Left lung (tissue), 10 donors: ENCODE data around the gene SSC4D. TPM values are rescaled to one million over a fixed set of nuclear protein-coding genes. Genes with fewer than 3 reads are reported as not detected.
"Not testable (repeated sequence)": the region's sequence is repeated elsewhere in the genome, so short reads cannot be mapped to it uniquely, and the experiment has no call there.

Experiments
- ATAC-seq: fragments of 200-7000 bp; cut with Tn5 transposase; one replicate; pipeline ENCODE4 v1.9.1; 2020; ENCODE audit warnings: moderate library complexity
- DNase-seq, 4 donors: peaks; one replicate each; pipeline ENCODE4 v3.0.0-alpha.2; 2013 to 2020
- H3K27ac ChIP-seq, 2 donors: fragments of 200-600 bp; sonication (generic) in 1 of 2; one replicate each; pipeline versions ENCODE4 v1.5.0 to v1.8.0; 2020 to 2021
- H3K27me3 ChIP-seq, 2 donors: fragments of 200-600 bp; sonication (generic) in 1 of 2; one replicate each; pipeline versions ENCODE4 v1.5.0 to v1.8.0; 2020 to 2021
- H3K36me3 ChIP-seq, 2 donors: fragments of 200-600 bp; sonication (generic) in 1 of 2; one replicate each; pipeline versions ENCODE4 v1.5.0 to v1.8.0; 2020 to 2021
- H3K4me1 ChIP-seq, 2 donors: fragments of 200-600 bp; one replicate each; pipeline ENCODE4 v1.8.0; 2021
- H3K4me3 ChIP-seq, 2 donors: fragments of 200-600 bp; sonication (generic) in 1 of 2; one replicate each; pipeline versions ENCODE4 v1.5.0 to v1.8.0; 2020 to 2021; ENCODE audit warnings: mild to moderate bottlenecking in 1 of 2
- H3K9me3 ChIP-seq, 2 donors: fragments of 200-600 bp; sonication (generic) in 1 of 2; one replicate each; pipeline versions ENCODE4 v1.5.0 to v1.8.0; 2020 to 2021
- intact Hi-C, 2 donors: fragments of 100-400 bp; cut with DNase I; formaldehyde crosslinking; loops; one replicate each; pipeline versions ENCODE4 v1.11.2 to v1.14.2; 2022
- polyA plus RNA-seq, 6 donors: library from polyadenylated mRNA; unstranded; fragments of 120-200 nt; gene quantifications; one replicate each; pipeline ENCODE4 v1.2.1, GENCODE V29; 2013; ENCODE audit not compliant: insufficient read length in 6 of 6
- total RNA-seq, 2 donors: library from RNA; stranded (reverse); fragmentation: NEBNext Ultra II Directional; extraction: Animal tissue kit (Norgen Biotek cat#: 25700); gene quantifications; one replicate each; pipeline ENCODE4 v1.2.1, GENCODE V29; 2021
- TF ChIP-seq, protein P1 (sequence below), 2 donors: fragments of 200-600 bp; sonication (generic) in 1 of 2; IDR thresholded peaks; one replicate each; pipeline versions ENCODE4 v1.5.0 to v1.8.0; 2021; ENCODE audit warnings: antibody characterized with exemption in 2 of 2
- donor health status: DM: no; HTN: yes; CAD: no.
- donor health status: DM: no; HTN: no; CAD: no.

Gene SSC4D
- total and polyA plus RNA-seq, 8 donors = 0.76 to 2.1 (median 1.7) TPM

DNA sequence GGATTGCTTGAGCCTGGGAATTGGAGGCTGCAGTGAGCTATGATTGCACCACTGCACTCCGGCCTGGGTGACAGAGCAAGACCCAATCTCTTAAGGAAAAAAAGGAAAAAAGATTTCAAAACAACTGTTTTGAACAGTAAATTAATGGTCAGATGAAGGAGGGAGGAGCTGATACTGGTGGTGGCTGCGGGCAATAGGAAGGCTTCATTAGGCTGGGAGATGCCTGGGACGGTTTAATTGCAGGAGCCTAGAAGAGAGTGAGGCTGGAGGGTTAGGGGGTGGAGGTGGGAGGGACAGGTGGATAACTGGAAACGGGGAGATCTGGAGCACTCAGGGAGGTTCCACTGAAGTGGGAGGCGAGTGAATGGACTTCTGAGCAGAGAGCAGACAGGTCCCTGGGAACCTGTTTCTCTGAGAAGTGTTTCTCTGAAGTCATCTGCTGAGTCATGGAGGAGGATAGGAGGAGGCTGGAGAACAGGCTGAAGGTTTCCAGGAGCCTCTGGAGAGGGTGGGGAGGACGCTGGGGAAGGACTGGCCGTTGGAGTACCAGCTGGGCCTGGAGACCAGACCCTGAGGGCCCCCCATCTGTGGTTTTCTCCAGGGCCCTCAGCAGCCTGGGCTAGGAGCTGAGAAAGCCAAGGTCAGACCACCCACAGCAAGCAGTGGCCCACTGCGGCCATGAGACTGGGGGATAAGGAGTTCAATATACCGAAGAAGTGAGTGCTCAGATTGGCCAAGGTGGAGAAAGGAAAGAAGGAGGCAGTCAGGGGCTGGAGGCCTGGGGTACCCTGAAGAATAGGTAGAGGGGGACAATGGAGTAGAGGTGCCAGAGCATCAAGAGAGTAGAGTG, 36.3 kb downstream of the SSC4D start:
- no peak overlapping the region for H3K27ac ChIP-seq
- intact Hi-C loops = no loop called here
- no peaks in the 10 kb centered on the region for H3K9me3 ChIP-seq
- H3K36me3 ChIP-seq = no peaks in the 10 kb centered on the region
- no peaks in the 10 kb centered on the region for H3K27me3 ChIP-seq
- peaks cover 0 to 13% of the 10 kb centered on the region in 2 donors for H3K4me1 ChIP-seq
- ATAC-seq = peak; percentile 88
- TF ChIP-seq, protein P1, sequence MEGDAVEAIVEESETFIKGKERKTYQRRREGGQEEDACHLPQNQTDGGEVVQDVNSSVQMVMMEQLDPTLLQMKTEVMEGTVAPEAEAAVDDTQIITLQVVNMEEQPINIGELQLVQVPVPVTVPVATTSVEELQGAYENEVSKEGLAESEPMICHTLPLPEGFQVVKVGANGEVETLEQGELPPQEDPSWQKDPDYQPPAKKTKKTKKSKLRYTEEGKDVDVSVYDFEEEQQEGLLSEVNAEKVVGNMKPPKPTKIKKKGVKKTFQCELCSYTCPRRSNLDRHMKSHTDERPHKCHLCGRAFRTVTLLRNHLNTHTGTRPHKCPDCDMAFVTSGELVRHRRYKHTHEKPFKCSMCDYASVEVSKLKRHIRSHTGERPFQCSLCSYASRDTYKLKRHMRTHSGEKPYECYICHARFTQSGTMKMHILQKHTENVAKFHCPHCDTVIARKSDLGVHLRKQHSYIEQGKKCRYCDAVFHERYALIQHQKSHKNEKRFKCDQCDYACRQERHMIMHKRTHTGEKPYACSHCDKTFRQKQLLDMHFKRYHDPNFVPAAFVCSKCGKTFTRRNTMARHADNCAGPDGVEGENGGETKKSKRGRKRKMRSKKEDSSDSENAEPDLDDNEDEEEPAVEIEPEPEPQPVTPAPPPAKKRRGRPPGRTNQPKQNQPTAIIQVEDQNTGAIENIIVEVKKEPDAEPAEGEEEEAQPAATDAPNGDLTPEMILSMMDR (IDR thresholded peaks at IDR 0.05) = no peak
- H3K4me3 ChIP-seq = no peak overlapping the region
- DNase-seq = peak in 1 of 4 donors; percentile 29

DNA sequence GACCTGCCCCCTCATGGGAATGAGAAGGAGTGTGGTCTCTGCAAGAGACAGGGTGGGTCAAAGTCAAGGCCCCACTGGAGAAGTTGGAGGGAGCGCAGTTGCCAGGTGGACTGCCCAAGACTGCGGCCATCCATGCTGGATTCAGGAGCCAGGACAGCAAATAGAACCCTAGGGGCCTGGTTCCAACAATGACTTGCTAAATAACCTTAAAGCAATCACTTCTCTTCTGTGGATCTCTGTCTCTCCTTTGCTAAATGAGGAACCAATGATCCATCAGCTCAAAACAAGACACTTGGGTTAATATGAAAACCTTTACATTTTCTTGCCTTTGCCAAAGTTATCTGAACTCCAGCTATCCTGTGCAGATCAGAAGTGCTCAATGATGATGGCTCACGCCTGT, 38.1 kb downstream of the SSC4D start:
- intact Hi-C loops = no loop called here
- H3K27ac ChIP-seq = no peak overlapping the region
- H3K27me3 ChIP-seq = no peaks in the 10 kb centered on the region
- peaks cover 0 to 15% of the 10 kb centered on the region in 2 donors for H3K4me1 ChIP-seq
- TF ChIP-seq, protein P1 (IDR thresholded peaks at IDR 0.05) = no peak
- DNase-seq (no peak), ATAC-seq (no peak)
- no peak overlapping the region for H3K4me3 ChIP-seq
- H3K36me3 ChIP-seq = no peaks in the 10 kb centered on the region
- H3K9me3 ChIP-seq = no peaks in the 10 kb centered on the region

DNA sequence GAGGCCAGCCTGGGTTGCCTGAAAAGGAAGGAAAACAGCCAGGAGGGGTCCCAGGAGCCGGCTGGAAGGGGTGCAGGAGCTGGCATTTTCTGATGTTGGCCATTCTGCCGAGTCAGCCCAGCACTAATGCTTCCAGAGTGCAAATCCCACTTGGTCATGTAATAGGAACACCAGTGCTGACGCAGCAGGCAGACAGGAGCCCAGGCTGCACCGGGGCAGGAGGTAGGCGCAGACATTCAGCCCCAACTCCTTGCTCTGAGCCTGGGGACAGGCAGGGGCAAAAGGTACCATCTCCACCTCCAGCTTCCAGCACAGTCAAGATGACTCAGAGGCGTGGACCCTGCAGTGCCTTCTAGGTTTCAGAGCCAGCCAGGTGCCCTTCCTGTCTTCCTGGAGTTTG, 40.5 kb downstream of the SSC4D start:
- Histone ChIP-seq H3K9me3 (no peaks in the 10 kb centered on the region), H3K36me3 (no peaks in the 10 kb centered on the region), H3K27ac (no peak overlapping the region), H3K4me1 (peaks cover 17 to 39% of the 10 kb centered on the region in 2 donors), H3K27me3 (no peaks in the 10 kb centered on the region), H3K4me3 (no peak overlapping the region)
- TF ChIP-seq, protein P1 (IDR thresholded peaks at IDR 0.05) = no peak
- ATAC-seq = no peak
- intact Hi-C loops = no loop called here
- DNase-seq = no peak

DNA sequence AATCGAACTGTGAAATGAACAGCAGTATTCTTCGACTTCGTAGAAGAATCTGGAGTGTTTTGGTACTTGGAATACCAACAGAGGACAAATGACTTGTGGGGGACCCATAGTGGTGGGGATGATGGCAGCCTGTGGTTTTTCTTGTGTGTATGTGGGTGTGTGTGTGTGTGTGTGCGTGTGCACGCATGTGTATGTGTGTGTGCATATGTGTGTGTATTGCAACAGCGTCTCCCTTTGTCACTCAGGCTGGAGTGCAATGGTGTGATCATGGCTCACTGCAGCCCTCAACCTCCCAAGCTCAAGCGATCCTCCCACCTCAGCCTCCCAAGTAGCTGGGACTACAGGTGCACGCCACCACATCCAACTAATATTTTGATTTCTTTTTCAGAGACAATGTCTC, 41.3 kb downstream of the SSC4D start:
- no peak for ATAC-seq
- no peak overlapping the region for H3K27ac ChIP-seq
- intact Hi-C loops = no loop called here

DNA sequence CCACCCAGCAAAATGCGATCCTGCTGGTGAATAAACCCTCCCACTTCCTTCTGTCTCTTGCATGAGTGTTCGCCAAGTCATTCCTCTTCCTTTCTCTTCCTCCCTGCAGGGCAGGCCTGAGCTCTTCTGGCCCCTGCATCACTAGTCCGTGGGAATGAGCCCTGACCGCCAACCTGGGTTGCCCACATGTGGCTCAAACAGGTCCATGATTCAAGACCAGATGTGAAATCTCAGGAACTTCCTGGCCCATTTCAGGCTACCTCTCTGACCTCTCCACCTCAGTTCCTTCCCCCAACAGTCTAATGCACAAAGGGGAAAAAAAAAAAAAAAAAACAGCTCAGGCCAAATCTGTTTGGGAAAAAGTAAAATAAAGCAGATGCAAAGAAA, 45.3 kb downstream of the SSC4D start:
- Histone ChIP-seq H3K36me3 (no peaks in the 10 kb centered on the region), H3K4me1 (peaks cover 24 to 49% of the 10 kb centered on the region in 2 donors), H3K27ac (peak overlapping the region; percentile 94 to 96), H3K4me3 (no peak overlapping the region), H3K9me3 (no peaks in the 10 kb centered on the region), H3K27me3 (no peaks in the 10 kb centered on the region)
- TF ChIP-seq, protein P1 (IDR thresholded peaks at IDR 0.05) = no peak
- peak; percentile 2 for ATAC-seq
- intact Hi-C loops = no loop called here
- DNase-seq = peak in 2 of 4 donors; percentile 58 to 78

More for the DNA sequence above, 41.3 kb downstream of the SSC4D start:
- H3K36me3 ChIP-seq = no peaks in the 10 kb centered on the region
- TF ChIP-seq, protein P1 (IDR thresholded peaks at IDR 0.05) = no peak
- no peaks in the 10 kb centered on the region for H3K9me3 ChIP-seq
- H3K4me1 ChIP-seq = peaks cover 18 to 42% of the 10 kb centered on the region in 2 donors
- H3K27me3 ChIP-seq = no peaks in the 10 kb centered on the region
- H3K4me3 ChIP-seq = no peak overlapping the region
- no peak for DNase-seq

DNA sequence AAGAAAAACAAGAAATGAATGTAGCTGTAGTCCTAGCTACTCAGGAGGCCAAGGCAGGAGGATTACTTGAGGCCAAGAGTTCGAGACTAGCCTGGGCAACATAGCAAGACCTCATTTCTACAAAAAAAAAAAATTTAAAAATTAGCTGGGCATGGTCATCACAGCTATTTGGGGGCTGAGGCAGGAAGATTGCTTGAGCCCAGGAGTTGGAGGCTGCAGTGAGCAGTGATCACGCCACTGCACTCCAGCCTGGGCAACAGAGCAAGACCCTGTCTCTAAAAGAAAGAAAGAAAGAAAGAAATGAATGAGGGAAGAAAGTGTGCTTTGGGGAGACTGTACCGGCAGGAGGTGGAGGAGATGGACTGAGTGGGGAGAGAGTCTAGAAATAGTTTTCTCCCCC, 45.7 kb downstream of the SSC4D start:
- H3K27ac ChIP-seq = peak overlapping the region; percentile 94 to 96
- ATAC-seq, DNase-seq, intact Hi-C loops, H3K9me3 ChIP-seq, H3K4me3 ChIP-seq, H3K27me3 ChIP-seq, H3K36me3 ChIP-seq: not testable (repeated sequence)
- H3K4me1 ChIP-seq = peaks cover 24 to 49% of the 10 kb centered on the region in 2 donors
